HG03280 (cell line): ENCODE data around the gene GRM8.
"Not testable (repeated sequence)": the region's sequence is repeated elsewhere in the genome, so short reads cannot be mapped to it uniquely, and the experiment has no call there.

Experiments used
- ATAC-seq: cut with Tn5 transposase; IDR thresholded peaks from one replicate; pipeline ENCODE4 v1.9.1; 2021; ENCODE audit warnings: mild to moderate bottlenecking, moderate library complexity; ENCODE audit not compliant: unreplicated experiment

GRM8 gene

DNA sequence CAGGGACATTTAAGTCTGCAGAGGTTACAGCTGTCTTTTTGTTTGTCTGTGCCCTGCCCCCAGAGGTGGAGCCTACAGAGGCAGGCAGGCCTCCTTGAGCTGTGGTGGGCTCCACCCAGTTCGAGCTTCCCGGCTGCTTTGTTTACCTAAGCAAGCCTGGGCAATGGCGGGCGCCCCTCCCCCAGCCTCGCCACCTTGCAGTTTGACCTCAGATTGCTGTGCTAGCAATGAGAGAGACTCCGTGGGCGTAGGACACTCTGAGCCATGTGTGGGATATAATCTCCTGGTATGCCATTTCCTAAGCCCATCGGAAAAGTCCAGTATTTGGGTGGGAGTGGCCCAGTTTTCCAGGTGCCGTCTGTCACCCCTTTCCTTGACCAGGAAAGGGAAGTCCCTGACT, 421.5 kb downstream of the GRM8 start:
- not testable (repeated sequence) for ATAC-seq

DNA sequence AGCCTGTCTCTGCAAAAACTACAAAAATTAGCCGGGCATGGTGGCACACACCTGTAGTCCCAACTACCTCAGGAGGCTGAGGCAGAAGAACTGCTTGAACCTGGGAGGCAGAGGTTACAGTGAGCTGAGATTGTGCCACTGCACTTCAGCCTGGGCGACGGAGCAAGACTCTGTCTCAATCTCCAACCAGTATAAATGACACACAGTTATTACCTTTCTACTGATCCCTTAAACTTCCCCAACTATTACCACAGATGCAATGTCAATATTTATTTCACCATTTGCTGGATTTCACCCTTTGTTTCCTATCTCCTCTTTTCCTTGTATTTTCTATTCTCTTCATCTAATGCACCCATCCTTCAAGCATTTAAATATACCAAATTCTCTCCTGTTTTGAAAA, 431.8 kb downstream of the GRM8 start:
- no peak for ATAC-seq

DNA sequence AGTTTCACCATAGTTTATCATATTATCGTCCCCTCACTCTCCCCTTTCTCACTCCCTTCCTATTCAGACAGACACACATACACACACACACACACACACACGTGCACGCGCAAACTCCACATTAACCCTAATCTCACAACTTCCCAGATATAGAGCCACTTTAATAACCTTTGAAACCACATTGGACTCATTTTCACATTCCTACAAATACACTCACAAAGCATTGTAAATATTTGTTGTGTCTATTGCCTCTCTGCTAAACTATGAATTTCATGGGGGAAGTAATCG, 433.6 kb downstream of the GRM8 start:
- ATAC-seq: no peak

DNA sequence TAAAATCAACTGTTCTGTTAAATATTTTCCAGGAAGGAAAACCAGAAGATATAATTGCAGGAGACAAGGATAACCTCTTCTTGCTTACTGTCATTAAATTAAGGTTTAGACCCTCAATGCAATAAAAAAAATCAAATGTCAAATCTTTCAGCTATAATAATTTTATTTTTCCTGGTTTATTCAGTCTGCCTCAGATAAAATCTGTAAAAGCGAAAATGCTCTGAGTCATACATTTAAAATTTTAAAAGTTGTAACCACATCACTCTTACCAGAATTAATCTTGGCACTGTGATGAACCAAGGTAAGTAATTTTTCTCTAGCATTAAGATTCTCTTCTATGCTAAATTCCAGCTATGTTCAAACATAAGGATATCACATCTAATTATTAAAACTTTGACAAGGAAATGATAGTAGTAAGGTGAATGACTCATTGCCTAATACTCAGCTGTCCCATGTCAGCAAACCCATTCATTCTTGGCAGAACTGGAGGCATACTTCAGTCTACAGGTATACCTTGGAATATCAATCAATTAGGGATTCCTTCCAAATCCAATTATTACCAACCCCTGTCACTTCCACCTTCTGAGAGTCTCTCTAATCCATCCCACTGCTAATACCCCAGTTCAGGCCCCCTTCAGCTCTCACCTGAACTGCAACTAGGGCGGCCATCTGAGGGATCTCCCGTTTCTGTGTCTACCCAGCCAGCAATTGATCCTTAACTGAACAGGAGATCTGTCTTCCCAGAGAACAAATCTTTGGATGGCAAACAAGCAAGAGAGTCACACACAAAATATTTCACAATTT, 434.1 kb downstream of the GRM8 start:
- no peak for ATAC-seq

DNA sequence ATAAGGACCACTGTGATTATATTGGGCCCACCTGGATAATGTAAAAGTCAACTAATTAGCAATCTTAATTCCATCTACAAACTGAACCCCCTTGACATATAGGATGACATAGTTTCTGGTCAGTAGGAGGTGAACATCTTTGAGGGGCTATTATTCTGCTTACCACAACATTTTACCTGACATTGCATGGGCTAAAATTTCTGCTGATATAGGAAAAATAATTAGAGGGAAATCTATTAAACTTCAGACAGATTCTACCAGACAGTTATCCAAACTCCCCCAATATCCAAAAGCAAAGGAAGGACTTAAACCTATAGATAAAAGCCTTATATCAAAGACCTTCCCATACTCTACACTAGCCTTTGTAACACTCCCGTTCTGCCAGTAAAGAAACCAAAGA, 443.6 kb downstream of the GRM8 start:
- no peak for ATAC-seq

DNA sequence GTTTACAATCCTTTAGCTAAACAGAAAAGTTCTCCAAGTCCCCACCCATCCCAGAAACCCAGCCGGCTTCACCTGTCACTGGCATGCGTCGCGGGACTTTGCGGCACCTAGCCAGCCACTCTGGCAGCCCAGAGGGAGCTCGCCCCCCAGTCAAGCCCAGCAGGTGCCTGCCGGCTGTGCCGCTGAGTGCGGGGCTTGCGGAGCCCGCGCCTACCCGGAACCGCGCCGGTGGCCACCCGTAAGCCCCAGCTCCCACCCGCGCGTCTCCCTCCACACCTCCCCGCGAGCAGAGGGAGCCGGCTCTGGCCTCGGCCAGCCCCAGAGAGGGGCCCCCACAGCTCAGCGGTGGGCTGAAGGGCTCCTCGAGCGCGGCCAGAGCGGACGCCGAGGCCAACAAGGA, 446.1 kb downstream of the GRM8 start:
- ATAC-seq: no peak

DNA sequence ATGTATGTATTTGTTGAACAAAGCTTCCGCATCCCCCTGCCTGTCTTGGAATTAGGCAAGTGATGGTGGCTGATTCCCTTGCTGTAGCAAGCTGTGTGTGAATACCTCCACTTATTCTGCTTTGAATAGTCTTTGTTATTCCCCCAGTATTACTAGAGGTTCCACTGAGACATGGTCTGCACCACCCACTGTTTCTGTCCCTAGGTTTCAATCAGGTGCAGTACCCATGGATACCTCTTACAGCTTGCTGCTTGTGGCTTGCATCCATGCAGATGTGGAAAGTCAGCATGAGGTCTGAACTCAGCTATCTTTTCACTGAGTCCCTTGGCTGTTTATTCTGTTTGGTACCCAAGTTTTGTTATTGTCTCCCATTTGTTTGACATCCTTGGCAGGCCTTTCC, 447.4 kb downstream of the GRM8 start:
- ATAC-seq: no peak

DNA sequence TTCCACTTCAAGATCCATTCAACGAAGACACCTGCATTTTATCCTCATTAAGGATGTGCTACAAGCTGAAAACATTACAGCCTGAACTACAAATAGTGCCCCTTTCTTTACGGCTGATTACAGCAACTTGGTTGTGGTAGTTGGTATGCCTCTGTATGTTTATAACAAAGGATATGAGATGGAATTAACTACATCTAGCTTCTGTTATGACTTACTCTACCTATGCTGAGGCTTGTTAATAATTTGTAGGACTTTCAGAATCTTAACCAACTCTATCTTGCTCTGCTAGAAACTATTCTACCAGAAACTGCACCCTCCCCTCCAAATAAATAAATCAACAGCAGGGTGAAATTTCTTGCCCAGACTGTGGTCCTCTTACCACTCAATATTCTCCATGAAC, 448.1 kb downstream of the GRM8 start:
- ATAC-seq: no peak

DNA sequence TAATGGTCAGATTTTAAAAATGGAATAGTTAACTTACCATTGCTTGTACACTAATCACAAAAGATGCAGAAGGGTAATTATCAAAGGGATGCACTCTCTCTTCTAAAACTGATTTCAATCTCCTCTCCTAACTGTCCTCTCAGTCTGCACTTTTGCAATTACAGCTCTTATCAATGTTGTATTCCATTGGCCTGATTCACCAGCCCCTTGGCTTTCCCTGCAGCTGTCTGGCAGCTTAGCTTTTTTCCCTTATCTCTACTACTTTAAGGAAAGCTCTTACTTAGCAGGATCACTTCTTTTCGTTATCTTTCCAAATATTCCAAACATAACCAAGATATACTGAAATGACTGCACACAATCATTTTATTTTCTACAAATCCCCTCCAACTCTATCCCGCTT, 448.8 kb downstream of the GRM8 start:
- no peak for ATAC-seq

DNA sequence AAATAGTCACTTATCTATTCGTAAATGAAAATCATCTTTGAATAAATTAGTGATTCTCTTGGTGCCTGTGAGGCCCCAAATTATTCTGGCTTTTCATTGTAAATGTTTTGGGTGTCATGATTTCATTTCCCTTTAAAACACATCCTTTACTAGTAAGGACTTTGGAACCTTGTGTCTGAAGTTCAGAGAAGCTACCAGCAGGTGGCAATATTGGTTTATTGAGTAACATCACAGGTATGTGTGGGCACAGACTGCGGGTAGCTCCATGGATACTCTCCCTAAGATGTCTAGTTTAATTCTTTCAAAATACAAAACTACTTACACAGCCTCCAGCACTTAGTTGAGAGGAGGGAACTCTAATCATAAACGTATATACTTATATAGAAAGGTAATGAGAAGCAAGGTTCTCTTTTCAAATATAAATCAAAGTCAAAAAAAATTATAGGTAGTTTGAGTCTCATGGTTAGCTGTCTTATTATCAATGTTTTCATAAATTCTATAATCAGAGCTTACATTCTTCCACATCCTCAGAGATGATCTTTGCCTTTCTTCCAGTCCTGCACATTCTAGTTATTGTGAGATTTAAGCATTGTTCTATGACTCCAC, 449.6 kb downstream of the GRM8 start:
- ATAC-seq: peak; percentile 95

DNA sequence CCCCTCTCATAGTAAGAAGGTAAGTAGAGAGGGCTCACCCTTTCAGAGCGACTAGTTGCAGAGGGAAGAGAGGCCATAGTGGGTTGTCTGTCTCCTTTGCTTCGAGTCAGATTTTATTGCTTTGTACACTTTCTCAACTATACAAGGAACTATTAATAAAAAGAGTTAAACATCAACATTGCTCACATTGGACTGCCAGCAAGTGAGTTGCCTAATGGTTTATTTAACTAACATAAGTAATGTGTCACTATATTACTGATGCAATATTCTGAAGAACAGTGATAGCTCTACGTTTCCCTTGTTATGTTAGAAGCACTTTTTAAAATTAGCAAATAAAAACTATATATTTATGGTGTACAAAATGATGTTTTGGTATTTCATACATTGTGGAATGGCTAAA, 451.0 kb downstream of the GRM8 start:
- ATAC-seq: no peak

DNA sequence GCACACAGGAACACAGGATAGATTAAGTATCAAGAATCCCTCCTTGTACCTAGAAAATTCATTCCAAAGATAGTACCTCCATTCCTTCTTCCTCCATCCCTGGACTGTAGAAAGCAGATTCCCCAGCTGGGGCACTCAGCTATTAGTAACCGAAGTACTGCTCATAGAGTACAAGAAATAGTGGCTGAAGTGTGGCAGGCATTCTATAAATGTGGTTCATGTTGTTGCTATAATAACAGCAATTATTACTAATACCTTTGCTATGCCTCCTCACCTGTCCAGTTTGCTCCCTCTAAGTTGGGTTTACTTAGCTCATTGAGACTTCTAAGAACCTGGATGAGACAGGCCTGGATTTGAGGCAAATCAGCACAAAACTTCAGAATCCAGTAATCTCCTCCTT, 453.2 kb downstream of the GRM8 start:
- no peak for ATAC-seq

DNA sequence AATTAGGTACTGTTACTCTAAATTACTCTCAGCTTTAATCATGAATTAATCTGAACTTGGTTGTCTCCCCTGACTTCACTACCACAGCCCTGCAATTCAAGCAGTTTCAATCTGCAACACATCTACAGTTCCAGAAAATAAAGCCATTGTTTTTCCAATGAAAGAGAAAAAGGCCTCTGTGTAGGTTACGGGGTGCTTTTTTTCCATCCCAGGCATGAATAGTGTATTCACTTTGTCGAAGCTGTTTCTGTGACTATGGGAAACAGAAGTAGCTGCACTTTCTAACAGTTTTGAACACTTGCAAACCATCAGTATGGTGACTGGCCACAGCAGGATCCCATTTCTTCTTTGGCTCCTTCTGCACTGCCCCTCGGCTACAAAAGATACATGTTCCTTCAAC, 460.2 kb downstream of the GRM8 start:
- ATAC-seq: no peak

DNA sequence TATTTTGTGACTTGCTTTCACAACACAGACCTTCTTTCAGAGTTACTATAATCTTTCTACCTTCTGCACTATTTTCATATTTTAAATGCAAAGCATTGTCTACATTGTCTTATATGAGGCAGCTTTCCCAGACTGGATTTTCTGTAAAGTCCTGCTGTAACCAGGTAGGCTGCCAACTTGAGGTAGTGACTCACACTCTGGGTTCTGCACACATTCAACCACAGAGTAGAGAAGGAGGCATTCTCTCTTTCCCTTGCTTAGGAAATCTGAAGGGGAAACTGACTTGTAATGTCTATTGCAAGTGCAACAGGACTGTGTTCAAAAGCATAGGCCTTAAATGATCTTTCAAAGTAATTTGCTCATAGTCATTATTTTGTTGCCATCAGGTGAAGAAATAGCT, 461.4 kb downstream of the GRM8 start:
- no peak for ATAC-seq

DNA sequence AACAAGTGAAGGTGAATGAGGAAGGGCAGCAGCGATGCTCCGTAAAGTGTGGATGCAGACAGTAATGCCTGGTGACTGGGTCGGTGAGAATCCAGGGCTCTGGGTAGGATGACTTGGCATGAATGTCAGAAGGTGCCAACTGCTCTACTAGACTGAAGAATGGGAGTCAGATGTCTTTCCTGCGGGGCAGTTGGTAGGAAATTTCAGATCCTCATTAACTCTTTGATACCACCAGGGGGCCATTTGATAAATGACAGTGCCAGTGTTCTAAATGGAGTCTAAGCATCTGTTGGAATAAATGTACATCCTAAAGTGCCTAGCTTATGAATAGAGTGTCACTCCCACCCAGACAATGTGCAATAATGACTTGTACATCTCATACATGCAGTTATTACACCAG, 462.0 kb downstream of the GRM8 start:
- ATAC-seq: no peak

DNA sequence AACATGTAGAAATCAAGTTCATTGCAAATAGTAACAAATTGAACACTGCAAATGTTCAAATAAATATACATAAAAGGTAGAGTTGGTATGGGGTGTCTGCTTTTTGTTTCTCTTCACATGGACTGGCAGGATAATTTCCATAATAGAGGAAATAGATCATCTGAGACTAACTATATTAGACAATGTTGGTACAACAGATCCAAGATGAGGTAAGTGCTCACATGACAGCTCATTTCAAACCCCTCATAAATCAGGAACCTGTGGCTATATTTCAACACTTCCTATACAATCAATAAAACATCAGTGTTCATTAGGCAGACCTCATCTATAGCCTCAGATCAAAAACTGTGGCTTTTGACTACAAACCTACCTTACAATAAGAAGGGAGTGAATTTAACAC, 469.1 kb downstream of the GRM8 start:
- ATAC-seq: no peak

DNA sequence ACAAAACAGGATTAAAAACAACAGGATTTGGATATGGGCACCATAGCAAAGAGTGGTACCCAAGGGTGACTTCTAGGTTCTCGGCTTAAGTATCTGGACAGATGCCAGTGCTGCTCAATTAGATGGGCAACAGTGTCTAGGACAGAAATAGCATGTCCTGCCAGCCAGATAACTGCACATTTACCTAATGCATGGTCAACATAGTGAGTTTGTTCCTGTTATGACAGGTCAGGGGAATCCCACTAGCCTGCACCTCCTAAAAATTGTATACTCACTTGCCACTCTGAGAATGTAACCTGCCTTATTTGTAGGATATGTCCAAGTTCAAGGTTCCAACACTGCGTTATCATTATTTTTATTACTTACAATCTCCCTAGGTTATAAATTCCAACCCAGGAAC, 471.7 kb downstream of the GRM8 start:
- peak; percentile 73 for ATAC-seq

DNA sequence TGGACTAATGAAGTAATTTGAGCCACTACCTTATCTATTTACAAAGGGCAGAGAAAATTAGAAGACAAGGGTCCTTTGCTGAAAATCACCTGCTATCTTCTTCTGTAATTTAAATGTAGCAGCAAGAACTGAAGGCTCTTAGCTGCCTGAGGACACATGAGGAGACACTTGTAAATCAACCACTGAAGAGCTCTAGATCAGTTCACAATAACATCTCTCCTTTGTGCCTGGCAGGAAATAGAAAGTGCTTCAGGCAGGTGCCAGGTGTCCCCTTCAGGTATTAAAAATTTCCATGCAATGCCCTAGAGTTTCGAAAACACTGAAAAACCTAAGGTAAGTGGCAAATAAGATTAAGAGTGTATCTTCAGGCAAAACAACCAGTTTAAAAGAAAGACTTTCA, 474.6 kb downstream of the GRM8 start:
- ATAC-seq: no peak

DNA sequence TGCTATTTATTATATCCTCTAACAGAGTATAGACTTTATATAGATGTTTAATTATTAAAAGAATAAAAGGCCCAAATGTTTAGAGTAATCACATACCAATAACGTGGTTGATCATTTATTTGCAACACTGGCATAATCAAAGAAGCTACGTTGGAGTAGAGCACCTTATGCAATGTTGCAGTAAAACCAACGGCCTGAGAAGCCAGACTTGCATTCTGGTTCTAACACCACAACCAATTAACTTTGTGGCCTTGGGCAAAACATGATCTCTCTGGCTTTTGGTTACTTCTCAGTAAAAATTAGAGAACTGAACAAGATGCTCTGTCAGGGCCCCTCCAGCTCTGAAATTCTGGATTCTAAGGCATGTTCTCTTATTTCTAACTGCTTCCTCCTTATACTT, 476.2 kb downstream of the GRM8 start:
- ATAC-seq: no peak

DNA sequence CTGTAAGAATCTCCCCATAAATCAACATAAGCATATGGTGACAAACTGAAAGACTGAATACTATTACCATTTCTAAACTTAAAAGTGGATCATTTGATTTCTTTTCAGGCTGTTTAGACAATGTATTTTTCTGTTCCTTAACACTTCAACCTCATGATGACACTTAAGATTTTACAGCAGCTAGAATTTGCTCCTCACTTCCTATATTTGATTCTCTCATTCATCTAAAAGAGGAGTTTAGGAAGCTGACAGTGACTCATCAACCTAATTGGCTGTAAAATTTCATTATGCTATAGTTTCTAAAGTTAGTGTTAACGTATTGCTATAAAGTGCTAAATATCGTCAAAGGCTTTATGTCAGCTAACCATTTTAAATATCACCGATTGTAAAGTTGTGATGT, 478.7 kb downstream of the GRM8 start:
- no peak for ATAC-seq

DNA sequence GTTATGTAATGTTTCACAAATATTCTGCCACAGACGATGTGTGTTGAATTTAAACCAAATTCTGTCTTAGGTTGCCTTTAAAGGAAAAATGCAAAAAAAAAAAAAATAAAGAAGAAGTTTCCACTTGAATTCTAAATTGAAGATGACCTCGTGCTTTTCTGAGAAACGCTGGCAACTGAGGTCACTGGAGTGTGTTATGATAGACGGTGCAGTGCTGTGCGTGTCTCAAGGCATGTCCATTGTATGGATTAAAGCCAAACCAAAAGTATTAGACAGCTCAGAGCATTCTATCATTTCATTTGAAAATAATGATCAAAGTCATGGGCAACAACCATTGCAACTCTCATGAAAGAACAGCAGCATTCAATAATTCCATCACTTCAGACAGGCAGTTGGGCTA, 483.9 kb downstream of the GRM8 start:
- no peak for ATAC-seq

DNA sequence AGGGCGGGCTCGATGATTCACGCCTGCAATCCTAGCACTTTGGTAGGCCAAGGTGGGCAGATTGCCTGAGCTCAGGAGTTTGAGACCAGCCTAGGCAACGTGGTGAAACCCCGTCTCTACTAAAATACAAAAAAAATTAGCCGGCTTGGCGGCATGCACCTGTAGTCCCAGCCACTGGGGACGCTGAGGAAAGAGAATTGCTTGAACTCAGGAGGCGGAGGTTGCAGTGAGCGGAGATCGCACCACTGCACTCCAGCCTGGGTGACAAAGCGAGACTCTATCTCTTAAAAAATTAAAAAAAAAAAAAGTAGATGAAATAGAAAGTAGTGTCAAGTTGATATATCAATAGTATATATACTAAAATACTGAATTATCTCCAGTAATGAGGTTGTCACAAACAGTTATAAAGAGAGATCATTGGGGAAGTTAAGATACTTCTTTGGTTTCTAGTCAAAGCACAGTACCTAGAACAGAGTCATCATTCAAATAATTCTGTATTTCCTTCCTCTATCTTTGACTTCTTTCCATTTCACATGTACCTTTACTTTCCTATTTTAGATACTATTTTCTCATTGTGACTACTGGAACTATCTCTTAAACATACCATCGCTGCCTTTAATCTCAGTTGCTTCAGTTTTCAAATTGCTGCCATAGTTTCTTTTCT, 491.7 kb downstream of the GRM8 start:
- ATAC-seq: peak; percentile 46

DNA sequence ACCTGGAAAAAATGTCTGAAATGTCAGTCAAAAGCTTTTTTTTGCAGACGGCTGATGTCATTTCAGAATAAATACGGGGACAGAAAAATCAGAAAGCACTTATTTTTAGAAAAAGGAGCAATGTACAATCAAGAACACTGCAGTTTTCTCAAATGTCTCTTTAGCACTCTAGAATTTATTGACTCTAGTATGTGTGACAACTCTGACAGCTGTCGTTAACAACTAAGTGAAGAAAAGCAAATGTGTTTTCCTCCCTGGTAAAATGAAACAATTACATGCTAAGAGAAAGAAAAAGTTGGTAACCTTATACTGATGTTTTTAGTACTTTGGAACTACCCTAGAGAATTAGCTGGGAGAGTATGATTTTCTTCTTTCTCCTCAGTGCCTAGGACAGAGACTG, 497.4 kb downstream of the GRM8 start:
- no peak for ATAC-seq
